ENCODE results near the gene ART5. TPM values are rescaled to one million over a fixed set of nuclear protein-coding genes. Genes with fewer than 3 reads are reported as not detected.
"Not testable (repeated sequence)": the region's sequence is repeated elsewhere in the genome, so short reads cannot be mapped to it uniquely, and the experiment has no call there.

Gene ART5
- total and polyA plus RNA-seq, 2 donors from 2014 or later: 2.8 TPM; not detected in 1

DNA sequence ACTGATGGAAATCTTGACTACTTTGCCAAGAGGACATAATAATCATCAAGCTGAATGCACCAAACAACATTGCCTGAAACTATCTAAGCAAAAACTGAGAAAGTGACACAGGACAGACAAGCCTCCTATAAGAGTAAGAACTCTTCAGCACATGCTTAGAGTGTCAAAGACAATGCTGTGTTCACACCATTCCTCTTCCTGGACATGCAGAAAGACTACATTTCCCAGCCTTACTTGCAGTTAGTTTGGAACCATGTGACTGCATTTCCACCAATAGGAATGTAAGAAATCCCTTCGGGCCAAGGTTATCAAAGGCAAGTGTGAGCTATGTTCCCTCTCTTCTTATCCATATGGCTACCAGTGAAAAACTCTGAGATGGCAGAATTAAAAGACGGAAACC, 51.6 kb downstream of the ART5 start:
- H3K9ac ChIP-seq (ENCODE audit: low read length in 3 of 3); H3K9me3 ChIP-seq (ENCODE audit: control insufficient read depth in 2 of 3, insufficient read depth in 1 of 3, low read length in 3 of 3); DNase-seq; H3K27ac ChIP-seq (ENCODE audit: low read depth in 2 of 2, low read length in 2 of 2); H3K36me3 ChIP-seq (ENCODE audit: control insufficient read depth in 2 of 3, insufficient read depth in 3 of 3, low read length in 3 of 3); H3K27me3 ChIP-seq (ENCODE audit: control insufficient read depth, insufficient read depth, low read length); H3K4me1 ChIP-seq (ENCODE audit: control insufficient read depth in 2 of 3, insufficient read depth in 2 of 3, low read depth in 1 of 3, low read length in 3 of 3); intact Hi-C loops (cut with DNase I); H3K4me3 ChIP-seq (ENCODE audit: low read length in 3 of 3); FAIRE-seq: not testable (repeated sequence)

DNA sequence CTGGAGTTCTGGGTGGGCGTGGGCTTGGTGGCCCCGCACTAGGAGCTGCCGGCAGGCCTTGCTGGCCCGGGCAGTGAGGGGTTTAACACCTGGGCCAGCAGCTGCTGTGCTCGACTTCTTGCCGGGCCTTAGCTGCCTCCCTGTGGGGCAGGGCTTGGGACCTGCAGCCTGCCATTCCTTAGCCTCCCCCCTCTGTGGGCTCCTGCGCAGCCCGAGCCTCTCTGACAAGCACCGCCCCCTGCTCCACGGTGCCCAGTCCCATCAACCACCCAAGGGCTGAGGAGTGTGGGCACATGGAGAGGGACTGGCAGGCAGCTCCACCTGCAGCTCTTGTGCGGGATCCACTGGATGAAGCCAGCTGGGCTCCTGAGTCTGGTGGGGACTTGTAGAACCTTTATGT, 53.0 kb downstream of the ART5 start:
- H3K4me3 ChIP-seq (ENCODE audit: low read length in 3 of 3); intact Hi-C loops (cut with DNase I); H3K36me3 ChIP-seq (ENCODE audit: control insufficient read depth in 2 of 3, insufficient read depth in 3 of 3, low read length in 3 of 3); H3K9ac ChIP-seq (ENCODE audit: low read length in 3 of 3); FAIRE-seq; H3K27ac ChIP-seq (ENCODE audit: low read depth in 2 of 2, low read length in 2 of 2); DNase-seq; H3K27me3 ChIP-seq (ENCODE audit: control insufficient read depth, insufficient read depth, low read length); H3K4me1 ChIP-seq (ENCODE audit: control insufficient read depth in 2 of 3, insufficient read depth in 2 of 3, low read depth in 1 of 3, low read length in 3 of 3); H3K9me3 ChIP-seq (ENCODE audit: control insufficient read depth in 2 of 3, insufficient read depth in 1 of 3, low read length in 3 of 3): not testable (repeated sequence)

Other genes starting within 250 kb of the ART5 start
- 0.31 TPM for gene ART1, start 3.1 kb upstream of the ART5 start, total RNA-seq
- gene ART1, start 3.1 kb upstream of the ART5 start, polyA plus RNA-seq (ENCODE audit: insufficient read depth, low read depth, low replicate concordance): not detected
- gene CHRNA10, start 29.4 kb upstream of the ART5 start, total RNA-seq: 1.2 TPM
- 0.39 TPM for gene CHRNA10, start 29.4 kb upstream of the ART5 start, polyA plus RNA-seq (ENCODE audit: insufficient read depth, low read depth, low replicate concordance)
- 67.6 TPM for gene NUP98, start 155.6 kb upstream of the ART5 start, total RNA-seq
- gene NUP98, start 155.6 kb upstream of the ART5 start, polyA plus RNA-seq (ENCODE audit: insufficient read depth, low read depth, low replicate concordance): 23.8 TPM
- 19.5 TPM for gene PGAP2, start 166.6 kb upstream of the ART5 start, total RNA-seq
- gene PGAP2, start 166.6 kb upstream of the ART5 start, polyA plus RNA-seq (ENCODE audit: insufficient read depth, low read depth, low replicate concordance): 17.5 TPM
- 56.0 TPM for gene RHOG, start 199.0 kb upstream of the ART5 start, total RNA-seq
- gene RHOG, start 199.0 kb upstream of the ART5 start, polyA plus RNA-seq (ENCODE audit: insufficient read depth, low read depth, low replicate concordance): 43.1 TPM
- 68.0 TPM for gene STIM1, start 213.7 kb upstream of the ART5 start, total RNA-seq
- gene STIM1, start 213.7 kb upstream of the ART5 start, polyA plus RNA-seq (ENCODE audit: insufficient read depth, low read depth, low replicate concordance): 15.7 TPM

Measured in kidney (tissue), 11 donors.